HepG2 (cell line): ENCODE measurements around the gene PDRG1. TPM values are rescaled to one million over a fixed set of nuclear protein-coding genes. Genes with fewer than 3 reads are reported as not detected.

Experiments
- ATAC-seq: fragments of 200-7000 bp; cut with Tn5 transposase; 3 replicates; pipeline ENCODE4 v1.9.1; 2020; ENCODE audit warnings: mild to moderate bottlenecking, moderate library complexity
- BruUV-seq: library from RNA; stranded (reverse); fragments of 400-500 nt; replicated peaks from 2 replicates; lab custom pipeline; 2021; lab: Mats Ljungman, UMichigan
- CTCF ChIA-PET: fragments of 300-600 bp; formaldehyde crosslinking; extraction: SDS; loops from one replicate; lab custom pipeline; 2021; ENCODE audit warnings: low total read pairs, inconsistent platforms, low intra/inter-chr PET ratio; lab: Yijun Ruan, JAX
- POLR2A ChIA-PET: fragments of 350-600 bp; sonication (Branson Sonifier 250); formaldehyde crosslinking; loops from one replicate; lab custom pipeline; 2020; ENCODE audit warnings: antibody characterized with exemption, inconsistent platforms; lab: Yijun Ruan, JAX
- DNase-seq: peaks from one replicate; pipeline ENCODE4 v3.0.0-alpha.2; 2015; ENCODE audit warnings: low spot score
- FAIRE-seq: peaks from 3 replicates; lab custom pipeline; 2011; peaks lifted over from hg19 to GRCh38; lab: Jason Lieb, UNC
- H2AFZ ChIP-seq: one replicate; pipeline ENCODE4 v1.6.1; 2011; ENCODE audit warnings: low read length, inconsistent platforms
- H3K27ac ChIP-seq: fragments of 300-600 bp; 3 replicates; pipeline ENCODE4 v1.8.0; 2011; ENCODE audit warnings: mixed run types, mild to moderate bottlenecking, mixed read lengths, low read length, inconsistent platforms; ENCODE audit not compliant: insufficient read depth; ENCODE audit errors: extremely low read length
- H3K27me3 ChIP-seq, 2 experiments: fragments of 200-600 bp in 1 of 2; 2 replicates in 1 of 2; 3 replicates in 1 of 2; pipeline versions ENCODE4 v1.6.0 to v1.8.0; 2011; ENCODE audit warnings: low read length in 2 of 2, mild to moderate bottlenecking in 2 of 2, moderate library complexity in 2 of 2, inconsistent platforms in 1 of 2; ENCODE audit not compliant: insufficient read depth in 2 of 2, control insufficient read depth in 1 of 2
- H3K36me3 ChIP-seq, 2 experiments: fragments of 200-600 bp in 1 of 2; replicated peaks in 1 of 2; 2 replicates in 1 of 2; 3 replicates in 1 of 2; pipeline versions ENCODE4 v1.5.1 to v1.8.0; 2011; ENCODE audit warnings: low read length in 2 of 2, inconsistent platforms in 1 of 2; ENCODE audit not compliant: insufficient read depth in 2 of 2, control insufficient read depth in 1 of 2
- H3K4me1 ChIP-seq: 2 replicates; pipeline ENCODE4 v1.5.1; 2012; ENCODE audit warnings: low read length, inconsistent platforms; ENCODE audit not compliant: insufficient read depth
- H3K4me2 ChIP-seq: 2 replicates; pipeline ENCODE4 v1.6.0; 2011; ENCODE audit warnings: low read depth, low read length, inconsistent platforms
- H3K4me3 ChIP-seq, 3 experiments: fragments of 200-600 bp in 1 of 3; sonication (generic), shearing (Covaris generic) in 1 of 3; replicated peaks in 1 of 3; 2 replicates each; pipeline ENCODE4 v1.5.1; 2011 to 2016; ENCODE audit warnings: low read length in 3 of 3, inconsistent platforms in 2 of 3, low read depth in 2 of 3, mild to moderate bottlenecking in 2 of 3, control low read depth in 1 of 3, mixed read lengths in 1 of 3; ENCODE audit not compliant: insufficient read depth in 1 of 3
- H3K79me2 ChIP-seq: one replicate; pipeline ENCODE4 v1.6.1; 2011; ENCODE audit warnings: low read length, inconsistent platforms; ENCODE audit not compliant: insufficient read depth
- H3K9ac ChIP-seq: 2 replicates; pipeline ENCODE4 v1.6.0; 2011; ENCODE audit warnings: mild to moderate bottlenecking, low read depth, low read length, inconsistent platforms; ENCODE audit not compliant: insufficient read depth
- H3K9me3 ChIP-seq: 2 replicates; pipeline ENCODE4 v1.5.1; 2012; ENCODE audit warnings: mild to moderate bottlenecking, low read length
- H4K20me1 ChIP-seq: 2 replicates; pipeline ENCODE4 v1.6.0; 2011; ENCODE audit warnings: inconsistent platforms, mild to moderate bottlenecking, low read length, moderate library complexity; ENCODE audit not compliant: insufficient read depth
- HOXA3 ChIP-seq: sonication (generic); formaldehyde crosslinking; IDR thresholded peaks from 2 replicates; pipeline ENCODE4 v1.5.0; 2020; ENCODE audit warnings: missing genetic modification reagents
- NFYC ChIP-seq: IDR thresholded peaks from 2 replicates; pipeline ENCODE4 v1.6.1; 2016; ENCODE audit warnings: missing genetic modification reagents, missing compliant biosample characterization
- TCF7 ChIP-seq: sonication (generic); IDR thresholded peaks from 2 replicates; pipeline ENCODE4 v1.6.1; 2016; ENCODE audit warnings: antibody characterized with exemption, low read depth
- ZNF605 ChIP-seq: sonication (generic); formaldehyde crosslinking; IDR thresholded peaks from 2 replicates; pipeline ENCODE4 v1.8.0; 2022; ENCODE audit warnings: mild to moderate bottlenecking, missing genetic modification reagents
- ZNF629 ChIP-seq: sonication (generic); formaldehyde crosslinking; conservative IDR thresholded peaks from 2 replicates; pipeline ENCODE4 v1.5.0; 2020; ENCODE audit warnings: missing genetic modification reagents
- ZNF749 ChIP-seq: sonication (generic); formaldehyde crosslinking; IDR thresholded peaks from 2 replicates; pipeline ENCODE4 v1.8.0; 2022; ENCODE audit warnings: mild to moderate bottlenecking, missing genetic modification reagents, moderate library complexity, borderline replicate concordance
- ZNF780A ChIP-seq: sonication (generic); formaldehyde crosslinking; IDR thresholded peaks from 2 replicates; pipeline ENCODE4 v1.8.0; 2022; ENCODE audit warnings: mild to moderate bottlenecking, missing genetic modification reagents, moderate library complexity
- WGBS: methylation state at CpG from one replicate; pipeline ENCODE4 v1.1.6; 2017; ENCODE audit warnings: low lambda C conversion rate; 5-methylcytosine and 5-hydroxymethylcytosine counted together
- in situ Hi-C: cut with HindIII; loops from 2 replicates; pipeline ENCODE4 v1.10.0; 2017; ENCODE audit warnings: low pct_unique_long_range_greater_than_20kb; ENCODE audit not compliant: extremely low pct_ligation_motif_present
- intact Hi-C: fragments of 100-400 bp; cut with micrococcal nuclease; formaldehyde crosslinking; loops from one replicate; pipeline ENCODE4 v1.10.0; 2022; ENCODE audit not compliant: unreplicated experiment
- polyA plus RNA-seq, 8 experiments: library from polyadenylated mRNA; depleted of rRNA in 3 of 8; stranded (reverse) in 7 of 8; unstranded in 1 of 8; fragments of >200 nt; fragmentation: Illumina TruSeq in 4 of 8; extraction: Trizol in 4 of 8; gene quantifications; 2 replicates each; pipeline versions ENCODE4 v1.2.1 to v1.2.3, GENCODE V29; 2011 to 2016; ENCODE audit warnings: low read depth in 4 of 8, missing spikeins in 1 of 8, mixed read lengths in 1 of 8; ENCODE audit not compliant: insufficient read depth in 1 of 8
- total RNA-seq, 5 experiments: library from RNA; depleted of rRNA; stranded (reverse); fragments of >200 nt; fragmentation: Illumina TruSeq; extraction: Trizol; gene quantifications; 2 replicates each; pipeline ENCODE4 v1.2.3, GENCODE V29; 2016; ENCODE audit warnings: low read depth in 1 of 5
- TF ChIP-seq, protein P1 (sequence below): sonication (generic); formaldehyde crosslinking; conservative IDR thresholded peaks from 2 replicates; pipeline ENCODE4 v1.4.0; 2020; ENCODE audit warnings: missing genetic modification reagents
- TF ChIP-seq, protein P2 (sequence below), 2 experiments: sonication (generic) in 1 of 2; formaldehyde crosslinking in 1 of 2; IDR thresholded peaks; 2 replicates each; pipeline versions ENCODE4 v1.4.0 to v1.6.1; 2016 to 2020; ENCODE audit warnings: borderline replicate concordance in 1 of 2, low read depth in 1 of 2, mild to moderate bottlenecking in 1 of 2, missing genetic modification reagents in 1 of 2
- TF ChIP-seq, protein P3 (sequence below): sonication (generic); formaldehyde crosslinking; IDR thresholded peaks from 2 replicates; pipeline ENCODE4 v1.8.0; 2022; ENCODE audit warnings: missing genetic modification reagents, low read depth, mild to moderate bottlenecking, borderline replicate concordance
- TF ChIP-seq, protein P4 (sequence below): sonication (generic); formaldehyde crosslinking; IDR thresholded peaks from 2 replicates; pipeline ENCODE4 v1.4.0; 2020; ENCODE audit warnings: missing genetic modification reagents
- TF ChIP-seq, protein P5 (sequence below): sonication (generic); formaldehyde crosslinking; IDR thresholded peaks from 2 replicates; pipeline ENCODE4 v1.5.0; 2020; ENCODE audit warnings: mild to moderate bottlenecking, missing genetic modification reagents

The PDRG1 gene
- total and polyA plus RNA-seq, 2 of the 13 experiments (the other 11 are each of a cell fraction or from before 2014, with no cell fraction given): 16.6 to 18.0 TPM

DNA sequence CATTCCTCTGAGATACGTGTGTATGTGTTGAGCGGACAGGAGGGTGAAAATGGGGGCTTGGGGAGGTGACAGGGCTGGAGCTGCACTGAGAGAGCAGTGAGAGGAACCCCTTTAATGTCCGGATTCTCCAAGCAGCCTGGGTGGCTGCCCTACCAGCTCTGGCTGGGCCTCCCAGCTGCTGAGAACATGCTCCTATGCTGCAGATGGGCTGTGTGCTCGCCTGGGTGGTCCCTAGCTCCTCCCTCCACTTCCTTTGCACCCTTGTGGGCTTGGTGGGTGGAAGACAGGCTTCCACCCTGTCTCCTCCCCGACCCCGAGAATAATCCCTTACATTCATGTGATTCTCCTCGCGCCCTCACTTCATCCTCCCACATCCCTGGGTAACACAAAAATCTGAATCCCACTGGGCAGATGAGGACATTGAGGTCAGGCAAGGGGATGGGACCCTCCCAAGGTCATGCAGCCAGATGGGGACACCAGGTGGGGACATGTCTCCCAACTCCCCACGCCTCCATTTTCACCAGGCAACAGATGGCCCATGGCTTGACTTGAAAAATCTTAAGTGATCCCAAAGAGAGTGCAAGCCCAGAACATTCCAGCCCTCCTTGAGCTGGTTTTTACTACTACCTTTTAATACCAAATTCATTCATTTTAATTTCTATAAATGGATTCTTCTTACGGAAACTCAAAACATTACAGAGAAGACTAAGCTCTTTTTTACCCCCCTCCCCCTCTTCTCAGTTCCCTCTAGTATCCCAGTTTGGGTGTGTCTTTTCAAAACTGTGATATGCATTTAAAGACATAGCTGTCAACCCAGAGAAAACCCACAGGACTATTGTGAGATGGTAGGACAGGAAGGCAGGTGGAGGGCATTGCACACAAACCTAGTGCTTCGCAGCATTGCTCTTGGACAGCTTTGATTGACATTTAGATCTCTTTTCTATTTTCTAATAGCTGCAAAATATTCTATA, 5.0 kb upstream of the PDRG1 start:
- ATAC-seq (no peak), DNase-seq (no peak), FAIRE-seq (no peak)
- no peaks in the 10 kb centered on the region for H3K36me3 ChIP-seq
- H3K9ac ChIP-seq: no peak overlapping the region
- H3K27me3 ChIP-seq: no peaks in the 10 kb centered on the region; a peak in 1 of 5 replicates
- H3K4me2 ChIP-seq: no peak overlapping the region
- CTCF ChIA-PET: no interaction called here
- BruUV-seq: no TSS peak
- 4% methylated on average over 11 of the region's 11 CpGs for WGBS
- POLR2A ChIA-PET: no interaction called here
- H3K4me3 ChIP-seq: no peak overlapping the region
- no peak overlapping the region for H2AFZ ChIP-seq
- H4K20me1 ChIP-seq: no peaks in the 10 kb centered on the region
- in situ Hi-C loops: no loop called here
- no peaks in the 10 kb centered on the region for H3K4me1 ChIP-seq
- intact Hi-C loops: loop anchor here (10.0 kb wide), 1 partner anchor 132 kb away; no protein-coding TSS in a partner anchor
- H3K27ac ChIP-seq: no peak overlapping the region
- H3K9me3 ChIP-seq: no peaks in the 10 kb centered on the region
- H3K79me2 ChIP-seq: no peaks in the 10 kb centered on the region
- TF ChIP-seq ZNF749 (CRISPR knock-in tag): no peak
- TF ChIP-seq HOXA3 (CRISPR knock-in tag): no peak
- TF ChIP-seq, protein P1, sequence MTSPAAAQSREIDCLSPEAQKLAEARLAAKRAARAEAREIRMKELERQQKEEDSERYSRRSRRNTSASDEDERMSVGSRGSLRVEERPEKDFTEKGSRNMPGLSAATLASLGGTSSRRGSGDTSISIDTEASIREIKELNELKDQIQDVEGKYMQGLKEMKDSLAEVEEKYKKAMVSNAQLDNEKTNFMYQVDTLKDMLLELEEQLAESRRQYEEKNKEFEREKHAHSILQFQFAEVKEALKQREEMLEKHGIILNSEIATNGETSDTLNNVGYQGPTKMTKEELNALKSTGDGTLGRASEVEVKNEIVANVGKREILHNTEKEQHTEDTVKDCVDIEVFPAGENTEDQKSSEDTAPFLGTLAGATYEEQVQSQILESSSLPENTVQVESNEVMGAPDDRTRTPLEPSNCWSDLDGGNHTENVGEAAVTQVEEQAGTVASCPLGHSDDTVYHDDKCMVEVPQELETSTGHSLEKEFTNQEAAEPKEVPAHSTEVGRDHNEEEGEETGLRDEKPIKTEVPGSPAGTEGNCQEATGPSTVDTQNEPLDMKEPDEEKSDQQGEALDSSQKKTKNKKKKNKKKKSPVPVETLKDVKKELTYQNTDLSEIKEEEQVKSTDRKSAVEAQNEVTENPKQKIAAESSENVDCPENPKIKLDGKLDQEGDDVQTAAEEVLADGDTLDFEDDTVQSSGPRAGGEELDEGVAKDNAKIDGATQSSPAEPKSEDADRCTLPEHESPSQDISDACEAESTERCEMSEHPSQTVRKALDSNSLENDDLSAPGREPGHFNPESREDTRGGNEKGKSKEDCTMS (CRISPR knock-in tag): no peak
- TF ChIP-seq, protein P2, sequence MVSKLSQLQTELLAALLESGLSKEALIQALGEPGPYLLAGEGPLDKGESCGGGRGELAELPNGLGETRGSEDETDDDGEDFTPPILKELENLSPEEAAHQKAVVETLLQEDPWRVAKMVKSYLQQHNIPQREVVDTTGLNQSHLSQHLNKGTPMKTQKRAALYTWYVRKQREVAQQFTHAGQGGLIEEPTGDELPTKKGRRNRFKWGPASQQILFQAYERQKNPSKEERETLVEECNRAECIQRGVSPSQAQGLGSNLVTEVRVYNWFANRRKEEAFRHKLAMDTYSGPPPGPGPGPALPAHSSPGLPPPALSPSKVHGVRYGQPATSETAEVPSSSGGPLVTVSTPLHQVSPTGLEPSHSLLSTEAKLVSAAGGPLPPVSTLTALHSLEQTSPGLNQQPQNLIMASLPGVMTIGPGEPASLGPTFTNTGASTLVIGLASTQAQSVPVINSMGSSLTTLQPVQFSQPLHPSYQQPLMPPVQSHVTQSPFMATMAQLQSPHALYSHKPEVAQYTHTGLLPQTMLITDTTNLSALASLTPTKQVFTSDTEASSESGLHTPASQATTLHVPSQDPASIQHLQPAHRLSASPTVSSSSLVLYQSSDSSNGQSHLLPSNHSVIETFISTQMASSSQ (IDR thresholded peaks at IDR 0.05; ENCODE audit: low read depth): no peak
- TF ChIP-seq, protein P2 (CRISPR knock-in tag; IDR thresholded peaks at IDR 0.05; ENCODE audit: borderline replicate concordance): no peak
- no peak for TF ChIP-seq ZNF780A
- TF ChIP-seq ZNF605 (CRISPR knock-in tag): no peak
- TF ChIP-seq NFYC (CRISPR knock-in tag): no peak
- TF ChIP-seq, protein P3, sequence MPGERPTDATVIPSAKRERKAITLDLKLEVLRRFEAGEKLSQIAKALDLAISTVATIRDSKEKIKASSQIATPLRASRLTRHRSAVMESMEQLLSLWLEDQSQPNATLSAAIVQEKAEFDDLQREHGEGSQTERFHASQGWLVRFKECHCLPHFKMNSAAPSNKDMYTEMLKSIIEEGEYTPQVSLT: no peak
- no peak for TF ChIP-seq ZNF629
- TF ChIP-seq, protein P4, sequence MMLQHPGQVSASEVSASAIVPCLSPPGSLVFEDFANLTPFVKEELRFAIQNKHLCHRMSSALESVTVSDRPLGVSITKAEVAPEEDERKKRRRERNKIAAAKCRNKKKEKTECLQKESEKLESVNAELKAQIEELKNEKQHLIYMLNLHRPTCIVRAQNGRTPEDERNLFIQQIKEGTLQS (CRISPR knock-in tag): no peak
- no peak for TF ChIP-seq TCF7
- TF ChIP-seq, protein P5, sequence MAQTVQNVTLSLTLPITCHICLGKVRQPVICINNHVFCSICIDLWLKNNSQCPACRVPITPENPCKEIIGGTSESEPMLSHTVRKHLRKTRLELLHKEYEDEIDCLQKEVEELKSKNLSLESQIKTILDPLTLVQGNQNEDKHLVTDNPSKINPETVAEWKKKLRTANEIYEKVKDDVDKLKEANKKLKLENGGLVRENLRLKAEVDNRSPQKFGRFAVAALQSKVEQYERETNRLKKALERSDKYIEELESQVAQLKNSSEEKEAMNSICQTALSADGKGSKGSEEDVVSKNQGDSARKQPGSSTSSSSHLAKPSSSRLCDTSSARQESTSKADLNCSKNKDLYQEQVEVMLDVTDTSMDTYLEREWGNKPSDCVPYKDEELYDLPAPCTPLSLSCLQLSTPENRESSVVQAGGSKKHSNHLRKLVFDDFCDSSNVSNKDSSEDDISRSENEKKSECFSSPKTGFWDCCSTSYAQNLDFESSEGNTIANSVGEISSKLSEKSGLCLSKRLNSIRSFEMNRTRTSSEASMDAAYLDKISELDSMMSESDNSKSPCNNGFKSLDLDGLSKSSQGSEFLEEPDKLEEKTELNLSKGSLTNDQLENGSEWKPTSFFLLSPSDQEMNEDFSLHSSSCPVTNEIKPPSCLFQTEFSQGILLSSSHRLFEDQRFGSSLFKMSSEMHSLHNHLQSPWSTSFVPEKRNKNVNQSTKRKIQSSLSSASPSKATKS (CRISPR knock-in tag): no peak
